HepG2 (cell line): Measurements from ENCODE around the gene BCKDHB. TPM values are rescaled to one million over a fixed set of nuclear protein-coding genes. Genes with fewer than 3 reads are reported as not detected.

Experiments
- ATAC-seq: fragments of 200-7000 bp; cut with Tn5 transposase; 3 replicates; pipeline ENCODE4 v1.9.1; 2020; ENCODE audit warnings: mild to moderate bottlenecking, moderate library complexity
- BruUV-seq: library from RNA; stranded (reverse); fragments of 400-500 nt; replicated peaks from 2 replicates; lab custom pipeline; 2021; lab: Mats Ljungman, UMichigan
- CTCF ChIA-PET: fragments of 300-600 bp; formaldehyde crosslinking; extraction: SDS; loops from one replicate; lab custom pipeline; 2021; ENCODE audit warnings: low total read pairs, inconsistent platforms, low intra/inter-chr PET ratio; lab: Yijun Ruan, JAX
- POLR2A ChIA-PET: fragments of 350-600 bp; sonication (Branson Sonifier 250); formaldehyde crosslinking; loops from one replicate; lab custom pipeline; 2020; ENCODE audit warnings: antibody characterized with exemption, inconsistent platforms; lab: Yijun Ruan, JAX
- DNase-seq: peaks from one replicate; pipeline ENCODE4 v3.0.0-alpha.2; 2015; ENCODE audit warnings: low spot score
- FAIRE-seq: peaks from 3 replicates; lab custom pipeline; 2011; peaks lifted over from hg19 to GRCh38; lab: Jason Lieb, UNC
- H2AFZ ChIP-seq: one replicate; pipeline ENCODE4 v1.6.1; 2011; ENCODE audit warnings: low read length, inconsistent platforms
- H3K27ac ChIP-seq: fragments of 300-600 bp; 3 replicates; pipeline ENCODE4 v1.8.0; 2011; ENCODE audit warnings: mixed run types, mild to moderate bottlenecking, mixed read lengths, low read length, inconsistent platforms; ENCODE audit not compliant: insufficient read depth; ENCODE audit errors: extremely low read length
- H3K27me3 ChIP-seq, 2 experiments: fragments of 200-600 bp in 1 of 2; 2 replicates in 1 of 2; 3 replicates in 1 of 2; pipeline versions ENCODE4 v1.6.0 to v1.8.0; 2011; ENCODE audit warnings: low read length in 2 of 2, mild to moderate bottlenecking in 2 of 2, moderate library complexity in 2 of 2, inconsistent platforms in 1 of 2; ENCODE audit not compliant: insufficient read depth in 2 of 2, control insufficient read depth in 1 of 2
- H3K36me3 ChIP-seq, 2 experiments: fragments of 200-600 bp in 1 of 2; replicated peaks in 1 of 2; 2 replicates in 1 of 2; 3 replicates in 1 of 2; pipeline versions ENCODE4 v1.5.1 to v1.8.0; 2011; ENCODE audit warnings: low read length in 2 of 2, inconsistent platforms in 1 of 2; ENCODE audit not compliant: insufficient read depth in 2 of 2, control insufficient read depth in 1 of 2
- H3K4me1 ChIP-seq: 2 replicates; pipeline ENCODE4 v1.5.1; 2012; ENCODE audit warnings: low read length, inconsistent platforms; ENCODE audit not compliant: insufficient read depth
- H3K4me2 ChIP-seq: 2 replicates; pipeline ENCODE4 v1.6.0; 2011; ENCODE audit warnings: low read depth, low read length, inconsistent platforms
- H3K4me3 ChIP-seq, 3 experiments: fragments of 200-600 bp in 1 of 3; sonication (generic), shearing (Covaris generic) in 1 of 3; replicated peaks in 1 of 3; 2 replicates each; pipeline ENCODE4 v1.5.1; 2011 to 2016; ENCODE audit warnings: low read length in 3 of 3, inconsistent platforms in 2 of 3, low read depth in 2 of 3, mild to moderate bottlenecking in 2 of 3, control low read depth in 1 of 3, mixed read lengths in 1 of 3; ENCODE audit not compliant: insufficient read depth in 1 of 3
- H3K79me2 ChIP-seq: one replicate; pipeline ENCODE4 v1.6.1; 2011; ENCODE audit warnings: low read length, inconsistent platforms; ENCODE audit not compliant: insufficient read depth
- H3K9ac ChIP-seq: 2 replicates; pipeline ENCODE4 v1.6.0; 2011; ENCODE audit warnings: mild to moderate bottlenecking, low read depth, low read length, inconsistent platforms; ENCODE audit not compliant: insufficient read depth
- H3K9me3 ChIP-seq: 2 replicates; pipeline ENCODE4 v1.5.1; 2012; ENCODE audit warnings: mild to moderate bottlenecking, low read length
- H4K20me1 ChIP-seq: 2 replicates; pipeline ENCODE4 v1.6.0; 2011; ENCODE audit warnings: inconsistent platforms, mild to moderate bottlenecking, low read length, moderate library complexity; ENCODE audit not compliant: insufficient read depth
- FIP1L1 ChIP-seq: fragments of 200-400 bp; formaldehyde crosslinking; IDR thresholded peaks from 2 replicates; pipeline ENCODE4 v1.6.1; 2018; ENCODE audit warnings: low read depth, mild to moderate bottlenecking, low read length, moderate library complexity, borderline replicate concordance; ENCODE audit not compliant: insufficient read depth
- GTF2F1 ChIP-seq: fragments of 150-350 bp; IDR thresholded peaks from 2 replicates; pipeline ENCODE4 v1.6.1; 2014; ENCODE audit warnings: low read length
- ISL2 ChIP-seq: sonication (generic); formaldehyde crosslinking; IDR thresholded peaks from 2 replicates; pipeline ENCODE4 v1.5.0; 2020; ENCODE audit warnings: missing genetic modification reagents
- PAWR ChIP-seq: sonication (generic); formaldehyde crosslinking; IDR thresholded peaks from 2 replicates; pipeline ENCODE4 v1.4.0; 2020; ENCODE audit warnings: missing genetic modification reagents, mild to moderate bottlenecking, borderline replicate concordance
- SALL2 ChIP-seq: sonication (generic); formaldehyde crosslinking; IDR thresholded peaks from 2 replicates; pipeline ENCODE4 v1.8.1; 2023; ENCODE audit warnings: mild to moderate bottlenecking, missing genetic modification reagents, inconsistent platforms
- ZNF569 ChIP-seq: sonication (generic); formaldehyde crosslinking; IDR thresholded peaks from 2 replicates; pipeline ENCODE4 v1.5.0; 2020; ENCODE audit warnings: mild to moderate bottlenecking, missing genetic modification reagents, moderate library complexity, borderline replicate concordance
- ZNF777 ChIP-seq: sonication (generic); formaldehyde crosslinking; IDR thresholded peaks from 2 replicates; pipeline ENCODE4 v1.4.0; 2020; ENCODE audit warnings: missing genetic modification reagents
- ZNF782 ChIP-seq: sonication (generic); formaldehyde crosslinking; IDR thresholded peaks from 2 replicates; pipeline ENCODE4 v1.4.0; 2020; ENCODE audit warnings: missing genetic modification reagents, mild to moderate bottlenecking, borderline replicate concordance
- WGBS: methylation state at CpG from one replicate; pipeline ENCODE4 v1.1.6; 2017; ENCODE audit warnings: low lambda C conversion rate; 5-methylcytosine and 5-hydroxymethylcytosine counted together
- in situ Hi-C: cut with HindIII; loops from 2 replicates; pipeline ENCODE4 v1.10.0; 2017; ENCODE audit warnings: low pct_unique_long_range_greater_than_20kb; ENCODE audit not compliant: extremely low pct_ligation_motif_present
- intact Hi-C: fragments of 100-400 bp; cut with micrococcal nuclease; formaldehyde crosslinking; loops from one replicate; pipeline ENCODE4 v1.10.0; 2022; ENCODE audit not compliant: unreplicated experiment
- polyA plus RNA-seq, 8 experiments: library from polyadenylated mRNA; depleted of rRNA in 3 of 8; stranded (reverse) in 7 of 8; unstranded in 1 of 8; fragments of >200 nt; fragmentation: Illumina TruSeq in 4 of 8; extraction: Trizol in 4 of 8; gene quantifications; 2 replicates each; pipeline versions ENCODE4 v1.2.1 to v1.2.3, GENCODE V29; 2011 to 2016; ENCODE audit warnings: low read depth in 4 of 8, missing spikeins in 1 of 8, mixed read lengths in 1 of 8; ENCODE audit not compliant: insufficient read depth in 1 of 8
- total RNA-seq, 5 experiments: library from RNA; depleted of rRNA; stranded (reverse); fragments of >200 nt; fragmentation: Illumina TruSeq; extraction: Trizol; gene quantifications; 2 replicates each; pipeline ENCODE4 v1.2.3, GENCODE V29; 2016; ENCODE audit warnings: low read depth in 1 of 5
- TF ChIP-seq, protein P1 (sequence below): sonication (generic); formaldehyde crosslinking; IDR thresholded peaks from 2 replicates; pipeline ENCODE4 v1.4.0; 2020; ENCODE audit warnings: mild to moderate bottlenecking, missing genetic modification reagents, borderline replicate concordance
- TF ChIP-seq, protein P2 (sequence below): sonication (generic); formaldehyde crosslinking; IDR thresholded peaks from 2 replicates; pipeline ENCODE4 v1.8.1; 2023; ENCODE audit warnings: mild to moderate bottlenecking, inconsistent platforms, moderate library complexity, missing genetic modification reagents, borderline replicate concordance
- TF ChIP-seq, protein P3 (sequence below): sonication (generic); formaldehyde crosslinking; IDR thresholded peaks from 2 replicates; pipeline ENCODE4 v1.4.0; 2020; ENCODE audit warnings: missing genetic modification reagents, mild to moderate bottlenecking, borderline replicate concordance
- TF ChIP-seq, protein P4 (sequence below): sonication (generic); IDR thresholded peaks from 2 replicates; pipeline ENCODE4 v1.6.1; 2016; ENCODE audit warnings: low read depth, borderline replicate concordance
- TF ChIP-seq, protein P5 (sequence below): sonication (generic); formaldehyde crosslinking; IDR thresholded peaks from 2 replicates; pipeline ENCODE4 v1.5.0; 2020; ENCODE audit warnings: missing genetic modification reagents

Gene BCKDHB
- total and polyA plus RNA-seq, 2 of the 13 experiments (the other 11 are each of a cell fraction or from before 2014, with no cell fraction given): 10.8 to 13.6 TPM

DNA sequence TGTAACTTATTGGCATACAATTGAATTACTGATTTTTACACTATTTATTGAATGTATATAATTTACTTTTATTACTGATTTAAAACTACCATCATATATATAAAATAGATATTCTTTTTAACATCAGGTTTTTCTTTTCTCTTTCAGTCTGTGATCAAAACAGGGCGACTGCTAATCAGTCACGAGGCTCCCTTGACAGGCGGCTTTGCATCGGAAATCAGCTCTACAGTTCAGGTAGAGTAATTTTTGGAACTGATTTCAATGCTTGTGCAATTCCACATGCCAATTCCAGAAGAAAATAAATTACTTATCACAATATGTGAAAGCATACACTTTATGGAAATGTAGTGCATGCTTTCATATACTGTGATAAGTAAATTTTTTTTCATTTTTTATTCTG is 166.5 kb downstream of the BCKDHB start (continued):
- TF ChIP-seq, protein P1, sequence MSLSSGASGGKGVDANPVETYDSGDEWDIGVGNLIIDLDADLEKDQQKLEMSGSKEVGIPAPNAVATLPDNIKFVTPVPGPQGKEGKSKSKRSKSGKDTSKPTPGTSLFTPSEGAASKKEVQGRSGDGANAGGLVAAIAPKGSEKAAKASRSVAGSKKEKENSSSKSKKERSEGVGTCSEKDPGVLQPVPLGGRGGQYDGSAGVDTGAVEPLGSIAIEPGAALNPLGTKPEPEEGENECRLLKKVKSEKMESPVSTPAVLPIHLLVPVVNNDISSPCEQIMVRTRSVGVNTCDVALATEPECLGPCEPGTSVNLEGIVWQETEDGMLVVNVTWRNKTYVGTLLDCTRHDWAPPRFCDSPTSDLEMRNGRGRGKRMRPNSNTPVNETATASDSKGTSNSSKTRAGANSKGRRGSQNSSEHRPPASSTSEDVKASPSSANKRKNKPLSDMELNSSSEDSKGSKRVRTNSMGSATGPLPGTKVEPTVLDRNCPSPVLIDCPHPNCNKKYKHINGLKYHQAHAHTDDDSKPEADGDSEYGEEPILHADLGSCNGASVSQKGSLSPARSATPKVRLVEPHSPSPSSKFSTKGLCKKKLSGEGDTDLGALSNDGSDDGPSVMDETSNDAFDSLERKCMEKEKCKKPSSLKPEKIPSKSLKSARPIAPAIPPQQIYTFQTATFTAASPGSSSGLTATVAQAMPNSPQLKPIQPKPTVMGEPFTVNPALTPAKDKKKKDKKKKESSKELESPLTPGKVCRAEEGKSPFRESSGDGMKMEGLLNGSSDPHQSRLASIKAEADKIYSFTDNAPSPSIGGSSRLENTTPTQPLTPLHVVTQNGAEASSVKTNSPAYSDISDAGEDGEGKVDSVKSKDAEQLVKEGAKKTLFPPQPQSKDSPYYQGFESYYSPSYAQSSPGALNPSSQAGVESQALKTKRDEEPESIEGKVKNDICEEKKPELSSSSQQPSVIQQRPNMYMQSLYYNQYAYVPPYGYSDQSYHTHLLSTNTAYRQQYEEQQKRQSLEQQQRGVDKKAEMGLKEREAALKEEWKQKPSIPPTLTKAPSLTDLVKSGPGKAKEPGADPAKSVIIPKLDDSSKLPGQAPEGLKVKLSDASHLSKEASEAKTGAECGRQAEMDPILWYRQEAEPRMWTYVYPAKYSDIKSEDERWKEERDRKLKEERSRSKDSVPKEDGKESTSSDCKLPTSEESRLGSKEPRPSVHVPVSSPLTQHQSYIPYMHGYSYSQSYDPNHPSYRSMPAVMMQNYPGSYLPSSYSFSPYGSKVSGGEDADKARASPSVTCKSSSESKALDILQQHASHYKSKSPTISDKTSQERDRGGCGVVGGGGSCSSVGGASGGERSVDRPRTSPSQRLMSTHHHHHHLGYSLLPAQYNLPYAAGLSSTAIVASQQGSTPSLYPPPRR: no peak
- no peak for TF ChIP-seq ISL2 (CRISPR knock-in tag)
- TF ChIP-seq SALL2 (CRISPR knock-in tag): no peak
- TF ChIP-seq, protein P2, sequence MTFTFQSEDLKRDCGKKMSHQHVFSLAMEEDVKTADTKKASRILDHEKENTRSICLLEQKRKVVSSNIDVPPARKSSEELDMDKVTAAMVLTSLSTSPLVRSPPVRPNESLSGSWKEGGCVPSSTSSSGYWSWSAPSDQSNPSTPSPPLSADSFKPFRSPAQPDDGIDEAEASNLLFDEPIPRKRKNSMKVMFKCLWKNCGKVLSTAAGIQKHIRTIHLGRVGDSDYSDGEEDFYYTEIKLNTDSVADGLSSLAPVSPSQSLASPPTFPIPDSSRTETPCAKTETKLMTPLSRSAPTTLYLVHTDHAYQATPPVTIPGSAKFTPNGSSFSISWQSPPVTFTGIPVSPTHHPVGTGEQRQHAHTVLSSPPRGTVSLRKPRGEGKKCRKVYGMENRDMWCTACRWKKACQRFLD: no peak
- TF ChIP-seq, all 625 proteins: peak for 0

DNA sequence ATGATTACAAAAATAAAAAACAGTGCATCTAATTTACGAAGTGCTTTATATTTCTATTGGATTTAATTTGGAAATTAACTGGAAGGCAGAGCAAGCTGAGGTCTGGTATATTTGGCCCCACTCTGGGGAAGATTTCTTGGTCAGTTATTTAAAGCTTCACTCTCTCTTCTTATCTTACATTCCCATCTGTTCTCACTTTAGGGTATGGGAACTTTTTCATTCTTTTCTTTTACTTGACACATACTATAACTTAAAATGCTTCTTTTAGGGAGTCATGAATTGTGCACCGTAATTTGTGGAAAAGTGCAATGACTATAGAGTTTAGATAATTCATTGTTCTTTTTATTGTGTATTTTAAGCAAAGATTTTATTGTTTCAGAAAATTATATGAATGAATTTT is 170.4 kb downstream of the BCKDHB start:
- Histone ChIP-seq H3K79me2 (no peaks in the 10 kb centered on the region), H3K4me3 (no peak overlapping the region), H3K4me1 (no peaks in the 10 kb centered on the region), H3K9me3 (no peaks in the 10 kb centered on the region), H3K36me3 (no peaks in the 10 kb centered on the region), H4K20me1 (no peaks in the 10 kb centered on the region), H3K9ac (no peak overlapping the region), H2AFZ (no peak overlapping the region), H3K27ac (no peak overlapping the region), H3K4me2 (no peak overlapping the region), H3K27me3 (no peaks in the 10 kb centered on the region)
- no peak for DNase-seq
- in situ Hi-C loops (no loop called here), intact Hi-C loops (no loop called here)
- FAIRE-seq: no peak
- BruUV-seq: no TSS peak
- 97% methylated on average over 2 of the region's 2 CpGs for WGBS
- POLR2A ChIA-PET: no interaction called here
- no peak for ATAC-seq
- CTCF ChIA-PET: no interaction called here
- TF ChIP-seq ZNF782 (CRISPR knock-in tag) (no peak), FIP1L1 (no peak), ZNF569 (CRISPR knock-in tag) (no peak), PAWR (CRISPR knock-in tag) (no peak), ZNF777 (CRISPR knock-in tag) (no peak), GTF2F1 (no peak)
- TF ChIP-seq, protein P3, sequence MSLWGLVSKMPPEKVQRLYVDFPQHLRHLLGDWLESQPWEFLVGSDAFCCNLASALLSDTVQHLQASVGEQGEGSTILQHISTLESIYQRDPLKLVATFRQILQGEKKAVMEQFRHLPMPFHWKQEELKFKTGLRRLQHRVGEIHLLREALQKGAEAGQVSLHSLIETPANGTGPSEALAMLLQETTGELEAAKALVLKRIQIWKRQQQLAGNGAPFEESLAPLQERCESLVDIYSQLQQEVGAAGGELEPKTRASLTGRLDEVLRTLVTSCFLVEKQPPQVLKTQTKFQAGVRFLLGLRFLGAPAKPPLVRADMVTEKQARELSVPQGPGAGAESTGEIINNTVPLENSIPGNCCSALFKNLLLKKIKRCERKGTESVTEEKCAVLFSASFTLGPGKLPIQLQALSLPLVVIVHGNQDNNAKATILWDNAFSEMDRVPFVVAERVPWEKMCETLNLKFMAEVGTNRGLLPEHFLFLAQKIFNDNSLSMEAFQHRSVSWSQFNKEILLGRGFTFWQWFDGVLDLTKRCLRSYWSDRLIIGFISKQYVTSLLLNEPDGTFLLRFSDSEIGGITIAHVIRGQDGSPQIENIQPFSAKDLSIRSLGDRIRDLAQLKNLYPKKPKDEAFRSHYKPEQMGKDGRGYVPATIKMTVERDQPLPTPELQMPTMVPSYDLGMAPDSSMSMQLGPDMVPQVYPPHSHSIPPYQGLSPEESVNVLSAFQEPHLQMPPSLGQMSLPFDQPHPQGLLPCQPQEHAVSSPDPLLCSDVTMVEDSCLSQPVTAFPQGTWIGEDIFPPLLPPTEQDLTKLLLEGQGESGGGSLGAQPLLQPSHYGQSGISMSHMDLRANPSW (CRISPR knock-in tag): no peak
- TF ChIP-seq, protein P4, sequence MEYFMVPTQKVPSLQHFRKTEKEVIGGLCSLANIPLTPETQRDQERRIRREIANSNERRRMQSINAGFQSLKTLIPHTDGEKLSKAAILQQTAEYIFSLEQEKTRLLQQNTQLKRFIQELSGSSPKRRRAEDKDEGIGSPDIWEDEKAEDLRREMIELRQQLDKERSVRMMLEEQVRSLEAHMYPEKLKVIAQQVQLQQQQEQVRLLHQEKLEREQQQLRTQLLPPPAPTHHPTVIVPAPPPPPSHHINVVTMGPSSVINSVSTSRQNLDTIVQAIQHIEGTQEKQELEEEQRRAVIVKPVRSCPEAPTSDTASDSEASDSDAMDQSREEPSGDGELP: no peak
- TF ChIP-seq, protein P5, sequence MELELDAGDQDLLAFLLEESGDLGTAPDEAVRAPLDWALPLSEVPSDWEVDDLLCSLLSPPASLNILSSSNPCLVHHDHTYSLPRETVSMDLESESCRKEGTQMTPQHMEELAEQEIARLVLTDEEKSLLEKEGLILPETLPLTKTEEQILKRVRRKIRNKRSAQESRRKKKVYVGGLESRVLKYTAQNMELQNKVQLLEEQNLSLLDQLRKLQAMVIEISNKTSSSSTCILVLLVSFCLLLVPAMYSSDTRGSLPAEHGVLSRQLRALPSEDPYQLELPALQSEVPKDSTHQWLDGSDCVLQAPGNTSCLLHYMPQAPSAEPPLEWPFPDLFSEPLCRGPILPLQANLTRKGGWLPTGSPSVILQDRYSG (CRISPR knock-in tag): no peak
